ENCODE results near the gene HAO1. TPM values are rescaled to one million over a fixed set of nuclear protein-coding genes. Genes with fewer than 3 reads are reported as not detected.
A peak's percentile ranks its signal among the peaks of the same experiment; 100 is the strongest.

The HAO1 gene
- polyA plus RNA-seq, 10 donors: not detected

- DNase-seq: no peak
Observed at GRCh38 chr20:7930343-7930742, 9.9 kb downstream of the HAO1 start.

- DNase-seq: peak in 1 of 3 donors; percentile 28
Observed at GRCh38 chr20:7926767-7927166, 13.5 kb downstream of the HAO1 start.

- no peak for DNase-seq
Observed at GRCh38 chr20:7926323-7926722, 13.9 kb downstream of the HAO1 start.

- DNase-seq: peak in 2 of 3 donors; percentile 24 to 64
Observed at GRCh38 chr20:7924692-7925091, 15.6 kb downstream of the HAO1 start.

- no peak for DNase-seq
Observed at GRCh38 chr20:7916648-7917047, 23.6 kb downstream of the HAO1 start.

GRCh38 chr20:7912551-7912950, 27.7 kb downstream of the HAO1 start:
- DNase-seq: no peak

- DNase-seq: peak in 1 of 3 donors; percentile 15
Observed at GRCh38 chr20:7911586-7912330, 28.5 kb downstream of the HAO1 start.

- no peak for DNase-seq
Observed at GRCh38 chr20:7908905-7909304, 31.4 kb downstream of the HAO1 start.

- DNase-seq: no peak
Observed at GRCh38 chr20:7903429-7903828, 36.8 kb downstream of the HAO1 start.

- no peak for DNase-seq
Observed at GRCh38 chr20:7902879-7903278, 37.4 kb downstream of the HAO1 start.

- peak in 1 of 3 donors; percentile 19 for DNase-seq
Observed at GRCh38 chr20:7897781-7898364, 42.4 kb downstream of the HAO1 start.

- DNase-seq: no peak
Observed at GRCh38 chr20:7893014-7893730, 47.1 kb downstream of the HAO1 start.

GRCh38 chr20:7891705-7892104, 48.6 kb downstream of the HAO1 start:
- no peak for DNase-seq

GRCh38 chr20:7889736-7890135, 50.5 kb downstream of the HAO1 start:
- DNase-seq: no peak

GRCh38 chr20:7883741-7884140, 56.5 kb downstream of the HAO1 start:
- DNase-seq: no peak

- DNase-seq: no peak
Observed at GRCh38 chr20:7883309-7883708, 56.9 kb downstream of the HAO1 start.

- no peak for DNase-seq
Observed at GRCh38 chr20:7882076-7882475, 58.2 kb downstream of the HAO1 start.

GRCh38 chr20:7881551-7881950, 58.7 kb downstream of the HAO1 start:
- DNase-seq: no peak

GRCh38 chr20:7879883-7880282, 60.4 kb downstream of the HAO1 start:
- no peak for DNase-seq

- DNase-seq: no peak
Observed at GRCh38 chr20:7868108-7868507, 72.2 kb downstream of the HAO1 start.

- peak in 2 of 3 donors; percentile 54 to 76 for DNase-seq
Observed at GRCh38 chr20:7866285-7866684, 74.0 kb downstream of the HAO1 start.

- DNase-seq: peak; percentile 49 to 75 (median 55)
Observed at GRCh38 chr20:7859356-7859802, 80.9 kb downstream of the HAO1 start.

- DNase-seq: no peak
Observed at GRCh38 chr20:7858734-7859250, 81.5 kb downstream of the HAO1 start.
